ENCODE results near the gene CR2. TPM values are rescaled to one million over a fixed set of nuclear protein-coding genes. Genes with fewer than 3 reads are reported as not detected.

CR2 gene
- total and polyA plus RNA-seq, 4 donors = 0.05 to 0.36 (median 0.14) TPM; not detected in 1

DNA sequence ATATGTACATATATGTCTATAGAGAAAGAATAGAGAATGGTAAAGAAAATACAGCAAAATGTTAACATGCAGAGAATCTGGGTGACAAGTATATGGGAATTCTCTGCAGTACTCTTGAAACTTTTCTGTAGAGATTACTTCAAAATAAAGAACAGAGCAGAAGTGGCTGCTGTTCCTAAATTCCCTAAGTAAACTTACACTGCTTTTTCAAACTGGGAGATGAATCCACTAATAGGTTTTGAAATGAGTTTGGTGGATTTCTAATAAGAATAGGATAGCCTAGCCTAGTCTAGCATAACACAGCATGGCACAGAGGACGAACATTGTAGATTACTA is 450 bp upstream of the CR2 start:
- Histone ChIP-seq H3K36me3 (ENCODE audit: control insufficient read depth in 4 of 4, insufficient read depth in 3 of 4, low read depth in 1 of 4, low read length in 3 of 4) (no peaks in the 10 kb centered on the region), H3K4me1 (ENCODE audit: control insufficient read depth in 4 of 4, insufficient read depth in 4 of 4, low read length in 3 of 4) (peaks cover 5 to 9% (median 9%) of the 10 kb centered on the region in 4 donors), H3K9me3 (ENCODE audit: control insufficient read depth in 4 of 4, low read length in 3 of 4) (no peaks in the 10 kb centered on the region), H3K9ac (ENCODE audit: low read depth in 1 of 2, low read length in 2 of 2) (no peak overlapping the region), H3K27me3 (ENCODE audit: control insufficient read depth in 4 of 4, insufficient read depth in 4 of 4, low read length in 3 of 4) (peaks cover 0 to 9% (median under 1%) of the 10 kb centered on the region in 4 donors), H3K4me3 (ENCODE audit: low read depth in 1 of 3, low read length in 3 of 3) (peak overlapping the region in 1 of 3 donors; percentile 54), H3K27ac (ENCODE audit: low read depth in 1 of 2, low read length in 2 of 2) (no peak overlapping the region)
- no peak for DNase-seq (ENCODE audit: low spot score)
- 12% methylated on average over 1 of the region's 1 CpG for WGBS
- TF ChIP-seq HNF4A (conservative IDR thresholded peaks at IDR 0.05) (no peak), YY1 (IDR thresholded peaks at IDR 0.05) (no peak), RXRA (IDR thresholded peaks at IDR 0.05) (no peak), RAD21 (IDR thresholded peaks at IDR 0.05) (no peak), TAF1 (conservative IDR thresholded peaks at IDR 0.05) (no peak), GABPA (IDR thresholded peaks at IDR 0.05 in 1 of 2, conservative IDR thresholded peaks at IDR 0.05 in 1 of 2) (no peak), HNF4G (IDR thresholded peaks at IDR 0.05) (no peak)
- TF ChIP-seq, protein P1, sequence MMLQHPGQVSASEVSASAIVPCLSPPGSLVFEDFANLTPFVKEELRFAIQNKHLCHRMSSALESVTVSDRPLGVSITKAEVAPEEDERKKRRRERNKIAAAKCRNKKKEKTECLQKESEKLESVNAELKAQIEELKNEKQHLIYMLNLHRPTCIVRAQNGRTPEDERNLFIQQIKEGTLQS (IDR thresholded peaks at IDR 0.05) = no peak
- TF ChIP-seq, protein P2, sequence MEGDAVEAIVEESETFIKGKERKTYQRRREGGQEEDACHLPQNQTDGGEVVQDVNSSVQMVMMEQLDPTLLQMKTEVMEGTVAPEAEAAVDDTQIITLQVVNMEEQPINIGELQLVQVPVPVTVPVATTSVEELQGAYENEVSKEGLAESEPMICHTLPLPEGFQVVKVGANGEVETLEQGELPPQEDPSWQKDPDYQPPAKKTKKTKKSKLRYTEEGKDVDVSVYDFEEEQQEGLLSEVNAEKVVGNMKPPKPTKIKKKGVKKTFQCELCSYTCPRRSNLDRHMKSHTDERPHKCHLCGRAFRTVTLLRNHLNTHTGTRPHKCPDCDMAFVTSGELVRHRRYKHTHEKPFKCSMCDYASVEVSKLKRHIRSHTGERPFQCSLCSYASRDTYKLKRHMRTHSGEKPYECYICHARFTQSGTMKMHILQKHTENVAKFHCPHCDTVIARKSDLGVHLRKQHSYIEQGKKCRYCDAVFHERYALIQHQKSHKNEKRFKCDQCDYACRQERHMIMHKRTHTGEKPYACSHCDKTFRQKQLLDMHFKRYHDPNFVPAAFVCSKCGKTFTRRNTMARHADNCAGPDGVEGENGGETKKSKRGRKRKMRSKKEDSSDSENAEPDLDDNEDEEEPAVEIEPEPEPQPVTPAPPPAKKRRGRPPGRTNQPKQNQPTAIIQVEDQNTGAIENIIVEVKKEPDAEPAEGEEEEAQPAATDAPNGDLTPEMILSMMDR (IDR thresholded peaks at IDR 0.05; ENCODE audit: low read depth, low read length, missing input control) = no peak
- TF ChIP-seq, protein P3, sequence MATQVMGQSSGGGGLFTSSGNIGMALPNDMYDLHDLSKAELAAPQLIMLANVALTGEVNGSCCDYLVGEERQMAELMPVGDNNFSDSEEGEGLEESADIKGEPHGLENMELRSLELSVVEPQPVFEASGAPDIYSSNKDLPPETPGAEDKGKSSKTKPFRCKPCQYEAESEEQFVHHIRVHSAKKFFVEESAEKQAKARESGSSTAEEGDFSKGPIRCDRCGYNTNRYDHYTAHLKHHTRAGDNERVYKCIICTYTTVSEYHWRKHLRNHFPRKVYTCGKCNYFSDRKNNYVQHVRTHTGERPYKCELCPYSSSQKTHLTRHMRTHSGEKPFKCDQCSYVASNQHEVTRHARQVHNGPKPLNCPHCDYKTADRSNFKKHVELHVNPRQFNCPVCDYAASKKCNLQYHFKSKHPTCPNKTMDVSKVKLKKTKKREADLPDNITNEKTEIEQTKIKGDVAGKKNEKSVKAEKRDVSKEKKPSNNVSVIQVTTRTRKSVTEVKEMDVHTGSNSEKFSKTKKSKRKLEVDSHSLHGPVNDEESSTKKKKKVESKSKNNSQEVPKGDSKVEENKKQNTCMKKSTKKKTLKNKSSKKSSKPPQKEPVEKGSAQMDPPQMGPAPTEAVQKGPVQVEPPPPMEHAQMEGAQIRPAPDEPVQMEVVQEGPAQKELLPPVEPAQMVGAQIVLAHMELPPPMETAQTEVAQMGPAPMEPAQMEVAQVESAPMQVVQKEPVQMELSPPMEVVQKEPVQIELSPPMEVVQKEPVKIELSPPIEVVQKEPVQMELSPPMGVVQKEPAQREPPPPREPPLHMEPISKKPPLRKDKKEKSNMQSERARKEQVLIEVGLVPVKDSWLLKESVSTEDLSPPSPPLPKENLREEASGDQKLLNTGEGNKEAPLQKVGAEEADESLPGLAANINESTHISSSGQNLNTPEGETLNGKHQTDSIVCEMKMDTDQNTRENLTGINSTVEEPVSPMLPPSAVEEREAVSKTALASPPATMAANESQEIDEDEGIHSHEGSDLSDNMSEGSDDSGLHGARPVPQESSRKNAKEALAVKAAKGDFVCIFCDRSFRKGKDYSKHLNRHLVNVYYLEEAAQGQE (IDR thresholded peaks at IDR 0.05) = no peak

DNA sequence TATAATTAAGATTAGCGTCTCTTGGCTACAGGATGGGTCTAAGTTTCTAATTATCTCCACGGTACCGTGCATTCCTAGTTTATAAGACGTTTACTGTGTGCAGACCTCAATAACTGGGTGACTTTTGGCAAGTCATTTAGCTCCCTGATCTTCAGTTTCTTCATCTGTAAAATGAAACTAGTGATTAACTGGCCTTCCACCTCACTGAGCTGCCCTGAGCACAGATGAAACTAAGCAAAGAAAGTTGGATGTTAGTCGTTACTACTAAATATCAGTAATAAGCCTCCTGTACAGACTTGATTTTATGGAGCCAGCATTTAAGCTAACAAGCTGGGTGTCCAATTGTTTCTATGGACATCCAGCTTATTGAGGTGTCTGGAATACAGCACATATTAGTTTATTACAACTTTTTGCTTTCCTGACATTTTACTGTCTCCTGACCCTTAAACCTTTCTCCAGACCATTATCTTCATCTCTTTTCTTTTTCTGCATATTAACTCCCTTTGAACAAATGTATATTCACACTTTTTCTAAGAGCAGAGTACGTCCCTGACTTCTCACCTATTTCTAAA is 1.1 kb downstream of the CR2 start:
- no peak overlapping the region for H3K4me3 ChIP-seq (ENCODE audit: low read depth in 1 of 3, low read length in 3 of 3)
- no peak for DNase-seq (ENCODE audit: low spot score)
- H3K27ac ChIP-seq (ENCODE audit: low read depth in 1 of 2, low read length in 2 of 2) = no peak overlapping the region
- H3K36me3 ChIP-seq (ENCODE audit: control insufficient read depth in 4 of 4, insufficient read depth in 3 of 4, low read depth in 1 of 4, low read length in 3 of 4) = no peaks in the 10 kb centered on the region
- peaks cover 0 to 9% (median under 1%) of the 10 kb centered on the region in 4 donors for H3K27me3 ChIP-seq (ENCODE audit: control insufficient read depth in 4 of 4, insufficient read depth in 4 of 4, low read length in 3 of 4)
- no peaks in the 10 kb centered on the region for H3K9me3 ChIP-seq (ENCODE audit: control insufficient read depth in 4 of 4, low read length in 3 of 4)
- no peak overlapping the region for H3K9ac ChIP-seq (ENCODE audit: low read depth in 1 of 2, low read length in 2 of 2)
- 56% methylated on average over 6 of the region's 6 CpGs for WGBS
- H3K4me1 ChIP-seq (ENCODE audit: control insufficient read depth in 4 of 4, insufficient read depth in 4 of 4, low read length in 3 of 4) = peaks cover 5 to 9% (median 9%) of the 10 kb centered on the region in 4 donors
- TF ChIP-seq YY1 (IDR thresholded peaks at IDR 0.05) = no peak
- TF ChIP-seq SP1 (IDR thresholded peaks at IDR 0.05) = no peak
- TF ChIP-seq RAD21 (IDR thresholded peaks at IDR 0.05) = no peak
- no peak for TF ChIP-seq FOXA1 (IDR thresholded peaks at IDR 0.05)
- TF ChIP-seq HNF4G (IDR thresholded peaks at IDR 0.05) = no peak
- TF ChIP-seq FOXA2 (IDR thresholded peaks at IDR 0.05) = no peak
- TF ChIP-seq, protein P3 (IDR thresholded peaks at IDR 0.05) = no peak
- no peak for TF ChIP-seq RXRA (IDR thresholded peaks at IDR 0.05)
- TF ChIP-seq, protein P2 (IDR thresholded peaks at IDR 0.05; ENCODE audit: low read depth, low read length, missing input control) = no peak
- TF ChIP-seq GABPA (IDR thresholded peaks at IDR 0.05 in 1 of 2, conservative IDR thresholded peaks at IDR 0.05 in 1 of 2) = no peak
- no peak for TF ChIP-seq TAF1 (conservative IDR thresholded peaks at IDR 0.05)
- TF ChIP-seq HNF4A (conservative IDR thresholded peaks at IDR 0.05) = no peak
- no peak for TF ChIP-seq EGR1 (IDR thresholded peaks at IDR 0.05; ENCODE audit: low read depth in 2 of 2)
- TF ChIP-seq JUND (IDR thresholded peaks at IDR 0.05) = no peak
- TF ChIP-seq, protein P1 (IDR thresholded peaks at IDR 0.05) = no peak
- no peak for TF ChIP-seq NR2F2 (IDR thresholded peaks at IDR 0.05)
- TF ChIP-seq, protein P4, sequence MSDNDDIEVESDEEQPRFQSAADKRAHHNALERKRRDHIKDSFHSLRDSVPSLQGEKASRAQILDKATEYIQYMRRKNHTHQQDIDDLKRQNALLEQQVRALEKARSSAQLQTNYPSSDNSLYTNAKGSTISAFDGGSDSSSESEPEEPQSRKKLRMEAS (IDR thresholded peaks at IDR 0.05) = no peak

Data from liver (tissue), 9 donors.